Measurements from ENCODE around the gene LASP1.
"Not testable (repeated sequence)": the region's sequence is repeated elsewhere in the genome, so short reads cannot be mapped to it uniquely, and the experiment has no call there.

Gene LASP1

DNA sequence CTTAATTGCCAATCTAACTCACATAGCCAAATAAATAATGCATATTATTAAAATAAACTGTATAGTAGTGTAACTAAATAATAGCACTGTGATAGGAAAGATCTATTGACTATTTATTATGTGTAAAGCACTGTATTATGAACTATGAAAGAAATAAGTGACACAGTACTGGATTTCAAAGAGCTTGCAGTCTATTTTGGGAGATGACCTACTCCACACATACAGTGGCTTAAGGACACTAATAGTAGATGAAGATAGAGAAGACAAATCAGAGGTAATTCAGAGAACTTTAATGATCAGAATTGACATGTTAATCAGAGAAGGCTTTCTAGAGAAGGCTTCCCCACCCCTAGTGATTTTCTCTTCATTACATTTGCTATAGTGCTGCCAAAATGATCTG lies 70.1 kb downstream of the LASP1 start:
- no peaks in the 10 kb centered on the region for H3K4me1 ChIP-seq (ENCODE audit: insufficient read depth, poor library complexity, severe bottlenecking)
- no peaks in the 10 kb centered on the region for H3K27me3 ChIP-seq (ENCODE audit: insufficient read depth, poor library complexity, severe bottlenecking)
- no peaks in the 10 kb centered on the region for H3K36me3 ChIP-seq (ENCODE audit: low read depth)
- TF ChIP-seq, protein P1, sequence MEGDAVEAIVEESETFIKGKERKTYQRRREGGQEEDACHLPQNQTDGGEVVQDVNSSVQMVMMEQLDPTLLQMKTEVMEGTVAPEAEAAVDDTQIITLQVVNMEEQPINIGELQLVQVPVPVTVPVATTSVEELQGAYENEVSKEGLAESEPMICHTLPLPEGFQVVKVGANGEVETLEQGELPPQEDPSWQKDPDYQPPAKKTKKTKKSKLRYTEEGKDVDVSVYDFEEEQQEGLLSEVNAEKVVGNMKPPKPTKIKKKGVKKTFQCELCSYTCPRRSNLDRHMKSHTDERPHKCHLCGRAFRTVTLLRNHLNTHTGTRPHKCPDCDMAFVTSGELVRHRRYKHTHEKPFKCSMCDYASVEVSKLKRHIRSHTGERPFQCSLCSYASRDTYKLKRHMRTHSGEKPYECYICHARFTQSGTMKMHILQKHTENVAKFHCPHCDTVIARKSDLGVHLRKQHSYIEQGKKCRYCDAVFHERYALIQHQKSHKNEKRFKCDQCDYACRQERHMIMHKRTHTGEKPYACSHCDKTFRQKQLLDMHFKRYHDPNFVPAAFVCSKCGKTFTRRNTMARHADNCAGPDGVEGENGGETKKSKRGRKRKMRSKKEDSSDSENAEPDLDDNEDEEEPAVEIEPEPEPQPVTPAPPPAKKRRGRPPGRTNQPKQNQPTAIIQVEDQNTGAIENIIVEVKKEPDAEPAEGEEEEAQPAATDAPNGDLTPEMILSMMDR (IDR thresholded peaks at IDR 0.05; ENCODE audit: poor library complexity, severe bottlenecking), result no peak
- H3K4me3 ChIP-seq (ENCODE audit: severe bottlenecking), result no peak overlapping the region
- DNase-seq (ENCODE audit: low spot score) (no peak), ATAC-seq (ENCODE audit: low read depth) (no peak)
- no peaks in the 10 kb centered on the region for H3K9me3 ChIP-seq (ENCODE audit: severe bottlenecking)
- no peak overlapping the region for H3K27ac ChIP-seq (ENCODE audit: poor library complexity, severe bottlenecking)

DNA sequence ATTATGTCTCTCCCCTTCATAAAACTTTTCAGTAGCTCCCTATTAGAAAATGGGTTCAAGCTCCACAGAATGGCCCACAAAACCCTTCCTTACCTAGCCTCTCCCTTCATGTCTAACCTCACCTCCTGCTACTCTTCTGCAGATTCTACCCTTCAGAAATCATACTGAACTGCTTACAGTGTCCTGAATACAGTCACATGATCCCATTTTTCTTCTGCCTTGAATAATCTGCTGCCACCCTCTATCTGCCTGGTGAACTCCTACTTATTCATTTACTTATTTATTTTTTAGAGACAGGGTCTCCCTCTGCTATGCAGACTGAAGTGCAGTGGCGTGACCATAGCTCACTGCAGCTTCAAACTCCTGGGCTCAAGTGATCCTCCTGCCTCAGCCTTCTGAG lies 70.5 kb downstream of the LASP1 start:
- Histone ChIP-seq H3K4me1 (ENCODE audit: insufficient read depth, poor library complexity, severe bottlenecking) (no peaks in the 10 kb centered on the region), H3K36me3 (ENCODE audit: low read depth) (no peaks in the 10 kb centered on the region), H3K27ac (ENCODE audit: poor library complexity, severe bottlenecking) (no peak overlapping the region), H3K27me3 (ENCODE audit: insufficient read depth, poor library complexity, severe bottlenecking) (no peaks in the 10 kb centered on the region), H3K4me3 (ENCODE audit: severe bottlenecking) (no peak overlapping the region), H3K9me3 (ENCODE audit: severe bottlenecking) (no peaks in the 10 kb centered on the region)
- no peak for DNase-seq (ENCODE audit: low spot score)
- ATAC-seq (ENCODE audit: low read depth), result no peak
- TF ChIP-seq, protein P1 (IDR thresholded peaks at IDR 0.05; ENCODE audit: poor library complexity, severe bottlenecking), result no peak

DNA sequence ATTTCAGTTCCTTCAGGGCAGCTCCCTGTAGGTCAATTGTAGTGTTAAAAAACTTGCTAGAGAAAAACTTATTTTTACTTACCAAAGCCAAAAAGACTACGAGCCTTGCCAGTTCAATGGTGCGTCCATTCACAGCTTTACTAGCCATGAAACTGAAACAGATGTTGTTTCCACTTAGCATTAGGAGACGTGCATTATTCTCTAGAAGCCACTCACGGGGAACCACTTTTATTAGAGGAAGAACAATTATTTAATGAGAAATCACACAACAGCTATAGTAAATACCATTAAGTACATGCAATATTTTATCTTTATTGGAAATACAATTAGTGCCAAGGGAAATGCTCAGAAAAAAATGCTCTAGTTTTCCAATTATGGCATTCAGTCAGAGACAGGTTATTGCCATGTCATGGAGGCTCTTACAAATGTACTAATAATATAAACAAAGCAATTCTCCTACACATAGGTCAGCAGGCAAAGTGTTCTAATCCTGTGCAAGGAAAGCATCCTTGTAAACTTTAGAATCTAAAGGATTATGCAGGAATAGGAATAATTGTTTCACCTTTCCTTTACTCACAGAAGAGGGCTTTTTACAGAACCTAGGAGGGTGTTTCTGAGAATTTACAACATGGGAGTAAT lies 73.0 kb downstream of the LASP1 start:
- H3K4me1 ChIP-seq (ENCODE audit: insufficient read depth, poor library complexity, severe bottlenecking), result no peaks in the 10 kb centered on the region
- TF ChIP-seq, protein P1 (IDR thresholded peaks at IDR 0.05; ENCODE audit: poor library complexity, severe bottlenecking), result no peak
- ATAC-seq (ENCODE audit: low read depth) (no peak), DNase-seq (ENCODE audit: low spot score) (no peak)
- no peak overlapping the region for H3K4me3 ChIP-seq (ENCODE audit: severe bottlenecking)
- no peak overlapping the region for H3K27ac ChIP-seq (ENCODE audit: poor library complexity, severe bottlenecking)
- no peaks in the 10 kb centered on the region for H3K9me3 ChIP-seq (ENCODE audit: severe bottlenecking)
- H3K27me3 ChIP-seq (ENCODE audit: insufficient read depth, poor library complexity, severe bottlenecking), result no peaks in the 10 kb centered on the region
- no peaks in the 10 kb centered on the region for H3K36me3 ChIP-seq (ENCODE audit: low read depth)

DNA sequence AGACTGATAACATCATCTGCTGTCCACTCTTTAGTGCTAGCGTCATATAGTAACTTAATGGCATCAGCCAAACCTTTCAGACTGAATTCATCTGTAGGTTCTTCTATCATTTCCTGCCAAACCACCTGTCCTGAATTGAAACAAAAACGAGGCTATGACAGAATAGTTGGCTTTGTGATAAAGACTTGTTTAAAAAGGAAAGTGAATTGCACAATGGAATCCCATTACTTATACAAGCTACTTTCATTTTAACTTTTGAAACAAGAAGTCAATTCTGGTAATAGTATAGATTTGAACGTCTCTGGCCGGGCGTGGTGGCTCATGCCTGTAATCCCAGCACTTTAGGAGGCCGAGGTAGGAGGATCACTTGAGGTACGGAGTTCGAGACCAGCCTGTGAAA lies 73.7 kb downstream of the LASP1 start:
- TF ChIP-seq, protein P1 (IDR thresholded peaks at IDR 0.05; ENCODE audit: poor library complexity, severe bottlenecking), result no peak
- no peak overlapping the region for H3K4me3 ChIP-seq (ENCODE audit: severe bottlenecking)
- H3K4me1 ChIP-seq (ENCODE audit: insufficient read depth, poor library complexity, severe bottlenecking), result no peaks in the 10 kb centered on the region
- no peaks in the 10 kb centered on the region for H3K27me3 ChIP-seq (ENCODE audit: insufficient read depth, poor library complexity, severe bottlenecking)
- ATAC-seq (ENCODE audit: low read depth), result no peak
- H3K36me3 ChIP-seq (ENCODE audit: low read depth), result no peaks in the 10 kb centered on the region
- no peak for DNase-seq (ENCODE audit: low spot score)
- no peak overlapping the region for H3K27ac ChIP-seq (ENCODE audit: poor library complexity, severe bottlenecking)
- H3K9me3 ChIP-seq (ENCODE audit: severe bottlenecking), result no peaks in the 10 kb centered on the region

DNA sequence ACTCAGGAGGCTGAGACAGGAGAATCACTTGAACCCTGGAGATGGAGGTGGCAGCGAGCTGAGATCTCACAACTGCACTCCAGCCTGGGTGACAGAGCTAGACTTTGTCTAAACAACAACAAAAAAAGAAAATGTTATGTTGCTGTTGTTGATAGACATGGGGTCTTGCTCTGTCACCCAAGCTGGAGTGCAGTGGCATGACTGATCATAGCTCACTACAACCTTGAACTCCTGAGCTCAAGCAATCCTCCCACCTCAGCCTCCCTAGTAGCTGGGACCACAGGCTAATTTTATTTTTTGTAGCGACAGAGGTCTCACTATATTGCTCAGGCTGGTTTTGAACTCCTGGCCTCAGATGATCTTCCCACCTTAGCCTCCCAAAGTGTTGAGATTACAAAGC lies 77.3 kb downstream of the LASP1 start:
- no peak overlapping the region for H3K27ac ChIP-seq (ENCODE audit: poor library complexity, severe bottlenecking)
- DNase-seq (ENCODE audit: low spot score) (no peak), ATAC-seq (ENCODE audit: low read depth) (no peak)
- H3K4me3 ChIP-seq (ENCODE audit: severe bottlenecking), result no peak overlapping the region
- no peaks in the 10 kb centered on the region for H3K27me3 ChIP-seq (ENCODE audit: insufficient read depth, poor library complexity, severe bottlenecking)
- no peaks in the 10 kb centered on the region for H3K9me3 ChIP-seq (ENCODE audit: severe bottlenecking)
- H3K36me3 ChIP-seq (ENCODE audit: low read depth), result no peaks in the 10 kb centered on the region
- H3K4me1 ChIP-seq (ENCODE audit: insufficient read depth, poor library complexity, severe bottlenecking), result no peaks in the 10 kb centered on the region
- TF ChIP-seq, protein P1 (IDR thresholded peaks at IDR 0.05; ENCODE audit: poor library complexity, severe bottlenecking), result no peak

DNA sequence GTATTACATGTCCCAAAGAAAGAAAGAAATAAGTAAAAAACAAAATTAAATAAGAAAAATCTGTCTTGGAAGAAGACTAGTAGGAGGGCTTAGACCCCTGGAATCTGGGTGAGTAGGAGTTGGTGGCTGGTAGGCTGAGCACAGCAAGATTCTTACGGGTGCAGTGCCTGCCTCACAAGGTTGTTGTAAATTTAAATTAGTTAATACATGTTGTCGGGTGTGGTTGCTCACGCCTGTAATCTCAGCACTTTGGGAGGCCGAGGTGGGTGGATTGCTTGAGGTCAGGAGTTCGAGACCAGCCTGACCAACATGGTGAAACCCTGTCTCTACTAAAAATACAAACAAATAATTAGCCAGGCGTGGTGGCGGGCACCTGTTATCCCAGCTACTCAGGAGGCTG lies 83.9 kb downstream of the LASP1 start:
- not testable (repeated sequence) for H3K27me3 ChIP-seq (ENCODE audit: insufficient read depth, poor library complexity, severe bottlenecking); H3K36me3 ChIP-seq (ENCODE audit: low read depth); H3K9me3 ChIP-seq (ENCODE audit: severe bottlenecking); DNase-seq (ENCODE audit: low spot score); H3K27ac ChIP-seq (ENCODE audit: poor library complexity, severe bottlenecking); H3K4me3 ChIP-seq (ENCODE audit: severe bottlenecking); ATAC-seq (ENCODE audit: low read depth)
- peaks cover 12% of the 10 kb centered on the region for H3K4me1 ChIP-seq (ENCODE audit: insufficient read depth, poor library complexity, severe bottlenecking)
